T-helper 2 cell treated with Interferon-gamma antibody and Interleukin-4, amounts not matched to agents 5 μg/mL and 100 μg/mL, for 36 hours (primary cell): ENCODE results near the gene SH3RF3.

ENCODE experiments used
- DNase-seq: peaks from one replicate; pipeline ENCODE4 v3.0.0; 2021; ENCODE audit warnings: low spot score
- H3K27ac Mint-ChIP-seq: one replicate; pipeline ENCODE4 v1.8.0; 2021; ENCODE audit warnings: mild to moderate bottlenecking, mixed read lengths
- H3K27me3 Mint-ChIP-seq: one replicate; pipeline ENCODE4 v1.8.0; 2021; ENCODE audit warnings: low read depth, mixed read lengths
- H3K36me3 Mint-ChIP-seq: one replicate; pipeline ENCODE4 v1.8.0; 2021; ENCODE audit warnings: low read depth, mixed read lengths
- H3K4me1 Mint-ChIP-seq: one replicate; pipeline ENCODE4 v1.8.0; 2021; ENCODE audit warnings: low read depth, mixed read lengths
- H3K4me3 Mint-ChIP-seq: one replicate; pipeline ENCODE4 v1.8.0; 2022; ENCODE audit warnings: mild to moderate bottlenecking, moderate library complexity, mixed read lengths
- H3K9me3 Mint-ChIP-seq: one replicate; pipeline ENCODE4 v1.8.0; 2021; ENCODE audit warnings: mixed read lengths

SH3RF3 gene

DNA sequence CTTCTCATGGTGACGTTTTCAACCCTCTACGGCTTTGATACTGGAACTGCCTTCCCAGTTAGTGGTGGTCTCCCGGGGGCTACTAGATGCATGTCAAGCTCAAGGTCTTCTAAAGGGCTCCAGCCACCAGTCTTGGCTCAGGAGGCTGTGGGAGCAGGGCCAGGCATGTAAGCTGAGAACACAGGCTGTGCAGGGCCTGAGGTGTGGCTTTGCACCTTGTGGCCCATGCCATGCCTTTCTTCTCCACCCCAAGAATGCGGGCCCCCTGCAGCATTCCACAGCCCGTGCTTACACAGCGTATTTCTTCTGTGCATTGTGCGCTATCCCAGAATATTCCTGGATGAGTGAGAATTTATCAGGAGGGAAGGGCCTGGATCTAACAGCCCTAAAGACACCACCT lies 339.9 kb downstream of the SH3RF3 start:
- H3K4me1 Mint-ChIP-seq = peaks cover 2% of the 10 kb centered on the region
- no peaks in the 10 kb centered on the region for H3K36me3 Mint-ChIP-seq
- no peak overlapping the region for H3K4me3 Mint-ChIP-seq
- H3K27ac Mint-ChIP-seq = no peak overlapping the region
- no peak for DNase-seq
- no peaks in the 10 kb centered on the region for H3K9me3 Mint-ChIP-seq
- H3K27me3 Mint-ChIP-seq = peaks cover 3% of the 10 kb centered on the region

DNA sequence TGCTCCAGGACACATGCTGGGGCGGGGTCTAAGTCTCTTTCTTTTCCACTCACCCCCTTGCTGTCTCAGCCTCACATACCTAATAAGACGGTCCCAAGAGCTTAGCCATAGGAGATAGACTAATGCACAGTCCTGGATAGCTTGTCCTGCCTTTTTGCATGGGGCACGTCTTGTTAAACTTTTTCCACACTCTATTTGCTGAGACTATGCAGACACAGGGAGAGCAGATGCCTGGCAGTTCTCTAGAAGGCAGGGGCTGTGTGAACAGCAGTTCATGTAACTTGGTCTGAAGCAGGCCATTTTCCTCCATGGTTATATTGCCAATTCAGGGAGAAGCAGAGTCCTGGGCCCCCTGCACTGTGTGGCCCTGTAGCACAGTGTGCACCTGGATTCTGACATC lies 342.7 kb downstream of the SH3RF3 start:
- no peak for DNase-seq
- H3K27me3 Mint-ChIP-seq = peaks cover 2% of the 10 kb centered on the region
- no peak overlapping the region for H3K27ac Mint-ChIP-seq
- no peaks in the 10 kb centered on the region for H3K36me3 Mint-ChIP-seq
- H3K4me3 Mint-ChIP-seq = no peak overlapping the region
- H3K4me1 Mint-ChIP-seq = peaks cover 7% of the 10 kb centered on the region
- H3K9me3 Mint-ChIP-seq = no peaks in the 10 kb centered on the region

DNA sequence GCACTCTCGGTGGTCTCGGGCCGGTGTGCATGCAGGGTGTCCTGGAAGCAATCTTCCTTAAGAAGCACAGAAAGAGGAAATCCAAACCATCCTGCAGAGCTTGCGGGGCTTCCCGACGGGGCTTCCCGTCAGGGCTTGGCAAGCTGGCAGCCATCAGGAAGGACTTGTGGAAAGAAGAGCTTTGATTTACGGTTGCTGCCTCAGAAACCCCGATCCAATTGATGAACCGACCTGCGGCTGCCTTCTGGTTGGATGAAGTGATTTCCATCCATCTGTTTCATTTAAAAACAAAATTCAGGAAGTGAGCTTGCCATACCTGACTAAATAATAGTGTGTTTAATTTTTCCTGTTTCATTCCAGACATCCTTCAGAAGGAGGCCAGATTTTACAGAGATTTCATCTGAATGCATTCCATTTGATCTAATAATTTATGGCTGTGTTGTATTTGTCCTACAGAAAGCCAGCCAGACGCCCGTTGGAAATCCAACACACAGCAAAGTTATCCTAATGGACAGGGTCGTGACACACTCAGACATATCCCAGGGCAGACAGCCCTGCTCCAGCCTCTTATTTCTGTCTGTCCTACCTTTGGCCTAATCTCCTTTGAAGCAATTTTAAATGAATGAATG lies 343.4 kb downstream of the SH3RF3 start:
- H3K27me3 Mint-ChIP-seq = no peaks in the 10 kb centered on the region
- H3K27ac Mint-ChIP-seq = no peak overlapping the region
- H3K4me3 Mint-ChIP-seq = no peak overlapping the region

DNA sequence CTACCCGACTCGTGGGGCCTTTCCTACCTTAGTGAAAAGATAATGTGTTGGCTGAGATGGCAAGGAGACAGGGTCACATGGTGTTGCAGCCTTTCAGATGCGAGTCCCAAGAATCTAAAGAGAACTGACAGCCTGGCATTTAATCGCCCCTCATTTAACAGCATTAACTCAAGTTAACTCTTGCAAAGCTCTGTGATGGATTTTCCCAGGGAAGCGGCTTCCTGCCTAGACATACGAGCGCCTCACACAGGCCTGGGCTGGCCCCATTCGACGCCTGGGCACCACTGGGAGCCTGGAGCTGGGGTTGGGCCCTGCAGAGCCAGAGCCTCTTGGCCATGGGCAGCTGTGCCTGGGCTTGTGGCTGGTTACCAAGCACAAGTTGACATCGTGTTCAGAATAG lies 344.0 kb downstream of the SH3RF3 start:
- Mint-ChIP-seq H3K4me3 (no peak overlapping the region), H3K27ac (no peak overlapping the region), H3K36me3 (no peaks in the 10 kb centered on the region), H3K27me3 (no peaks in the 10 kb centered on the region), H3K9me3 (no peaks in the 10 kb centered on the region), H3K4me1 (peaks cover 7% of the 10 kb centered on the region)
- DNase-seq = no peak

More for the DNA sequence above, 343.4 kb downstream of the SH3RF3 start:
- no peaks in the 10 kb centered on the region for H3K9me3 Mint-ChIP-seq
- peaks cover 7% of the 10 kb centered on the region for H3K4me1 Mint-ChIP-seq
- no peak for DNase-seq
- H3K36me3 Mint-ChIP-seq = no peaks in the 10 kb centered on the region

DNA sequence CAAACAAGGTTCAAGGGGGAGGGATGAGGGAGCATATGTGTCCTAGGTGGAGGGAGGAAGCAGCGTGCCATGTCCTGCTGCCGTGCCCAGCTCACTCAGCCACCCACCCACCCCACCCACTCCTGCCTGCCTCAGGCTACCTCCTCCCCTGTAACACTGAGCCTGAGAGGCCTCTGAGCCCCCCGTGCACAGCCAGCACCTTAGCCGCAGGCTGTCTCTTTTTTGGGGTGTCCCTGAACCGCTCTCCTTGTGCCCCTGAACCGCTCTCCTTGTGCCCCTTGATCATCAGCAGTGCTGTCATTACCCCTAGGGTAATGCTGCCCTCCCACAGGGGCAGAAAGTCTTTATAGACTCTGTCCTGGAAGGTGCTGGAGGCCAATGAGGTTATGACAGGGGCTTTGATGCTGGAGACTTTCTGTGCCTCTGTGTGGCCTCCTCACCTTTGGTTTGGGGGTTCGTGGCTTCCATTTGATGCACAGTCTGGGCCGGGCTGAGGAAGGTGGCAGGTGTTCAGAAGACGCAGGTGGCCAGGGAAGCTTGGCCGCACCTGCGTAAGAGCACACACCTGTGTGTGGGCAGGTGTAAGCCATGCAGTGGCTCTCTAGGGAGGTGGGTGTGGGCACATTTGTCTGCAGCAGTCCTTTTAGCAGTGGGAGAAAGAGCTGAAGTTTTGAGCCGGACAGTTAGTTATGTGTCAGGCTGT lies 344.8 kb downstream of the SH3RF3 start:
- H3K36me3 Mint-ChIP-seq = no peaks in the 10 kb centered on the region
- H3K4me1 Mint-ChIP-seq = peaks cover 7% of the 10 kb centered on the region
- no peak overlapping the region for H3K27ac Mint-ChIP-seq
- DNase-seq = no peak
- H3K27me3 Mint-ChIP-seq = no peaks in the 10 kb centered on the region
- no peak overlapping the region for H3K4me3 Mint-ChIP-seq
- H3K9me3 Mint-ChIP-seq = no peaks in the 10 kb centered on the region

DNA sequence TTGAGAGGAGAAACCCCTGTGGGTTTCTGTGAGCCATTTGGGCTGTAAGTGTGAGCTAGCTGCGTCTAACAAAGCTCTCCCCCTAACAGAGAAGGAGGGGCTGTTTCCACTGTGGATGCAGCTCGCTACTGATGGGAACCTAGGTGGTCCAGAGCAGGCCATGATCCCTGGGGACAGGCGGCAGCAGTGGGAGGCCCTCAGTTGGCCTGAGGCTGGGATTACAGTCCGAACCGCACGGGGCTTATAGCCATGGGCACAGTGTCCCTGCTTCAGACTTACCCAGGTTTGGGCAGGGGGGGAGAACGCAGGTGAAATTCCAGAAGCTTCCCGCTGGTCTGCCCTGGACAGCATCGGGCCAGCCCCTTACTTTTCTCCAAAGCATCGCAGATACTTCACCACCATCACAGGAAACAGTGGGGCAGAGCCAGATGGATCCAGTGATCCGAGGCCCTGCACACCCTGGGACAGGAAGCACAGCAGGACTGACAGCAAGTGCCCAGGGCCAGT lies 345.4 kb downstream of the SH3RF3 start:
- Mint-ChIP-seq H3K27me3 (no peaks in the 10 kb centered on the region), H3K36me3 (no peaks in the 10 kb centered on the region), H3K4me1 (peaks cover 7% of the 10 kb centered on the region), H3K4me3 (no peak overlapping the region), H3K9me3 (no peaks in the 10 kb centered on the region), H3K27ac (no peak overlapping the region)
- no peak for DNase-seq

DNA sequence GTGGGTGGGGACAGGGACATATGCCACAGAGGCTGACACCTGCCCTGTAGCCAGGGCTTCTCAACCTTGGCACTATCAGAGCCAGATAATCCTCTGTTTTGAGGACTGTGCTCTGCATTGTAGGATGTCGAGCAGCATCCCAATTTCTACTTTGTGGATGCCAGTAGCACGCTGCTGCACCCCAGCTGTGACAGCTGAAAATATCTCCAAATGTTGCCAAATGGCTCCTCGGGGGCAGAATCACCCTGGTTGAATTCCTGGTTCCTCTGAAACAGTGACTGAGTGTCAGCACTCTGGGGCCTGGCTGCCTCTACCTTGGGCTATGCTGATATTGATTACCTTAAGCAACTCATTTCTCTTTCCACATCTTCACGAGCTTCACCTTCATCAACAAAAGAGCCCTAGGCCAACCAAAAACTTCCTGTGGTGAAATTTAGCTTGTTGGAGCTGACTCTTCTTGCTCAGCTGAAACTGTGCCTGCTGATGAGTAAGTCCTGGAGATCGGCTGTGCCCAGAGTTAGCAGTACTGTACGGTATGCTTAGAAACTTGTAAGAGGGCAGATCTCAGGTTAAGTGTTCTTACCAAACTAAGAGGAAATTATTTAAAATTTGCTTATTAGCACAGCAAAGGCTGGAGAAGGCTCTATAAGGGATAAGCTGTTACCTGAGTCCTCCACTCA lies 346.7 kb downstream of the SH3RF3 start:
- Mint-ChIP-seq H3K36me3 (no peaks in the 10 kb centered on the region), H3K4me1 (peaks cover 5% of the 10 kb centered on the region), H3K9me3 (no peaks in the 10 kb centered on the region), H3K4me3 (no peak overlapping the region), H3K27me3 (peaks cover under 1% of the 10 kb centered on the region), H3K27ac (no peak overlapping the region)
- DNase-seq = no peak

DNA sequence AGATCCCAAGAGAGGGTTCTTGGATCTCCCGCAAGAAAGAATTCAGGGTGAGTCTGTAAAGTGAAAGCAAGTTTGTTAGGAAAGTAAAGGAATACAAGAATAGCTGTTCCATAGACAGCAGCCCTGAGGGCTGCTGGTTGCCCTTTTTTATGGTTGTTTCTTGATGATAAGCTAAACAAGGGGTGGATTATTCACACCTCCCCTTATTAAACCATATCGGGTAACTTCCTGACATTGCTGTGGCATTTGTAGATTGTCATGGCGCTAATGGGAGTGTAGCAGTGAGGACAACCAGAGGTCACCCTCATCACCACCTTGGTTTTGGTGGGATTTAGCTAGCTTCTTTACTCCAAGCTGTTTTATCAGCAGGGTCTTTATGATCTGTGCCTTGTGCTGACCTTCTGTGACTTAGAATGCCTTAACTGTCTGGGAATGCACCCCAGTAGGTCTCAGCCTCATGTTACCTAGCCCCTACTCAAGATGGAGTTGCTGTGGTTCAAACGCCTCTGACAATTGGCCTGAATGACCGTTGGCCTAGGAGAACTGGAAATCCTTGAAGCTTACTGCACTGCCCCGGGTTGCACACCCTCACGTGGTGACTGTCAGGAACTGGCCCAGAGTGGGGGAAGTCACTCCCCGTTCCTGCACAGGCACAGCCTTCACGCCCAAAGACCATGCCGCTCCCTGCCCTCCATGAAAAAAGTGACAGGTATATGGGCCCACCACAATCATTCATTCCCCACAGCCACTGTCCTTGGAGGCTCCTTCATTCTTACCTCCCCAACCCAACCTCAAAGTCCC lies 347.8 kb downstream of the SH3RF3 start:
- Mint-ChIP-seq H3K4me1 (peaks cover 5% of the 10 kb centered on the region), H3K9me3 (no peaks in the 10 kb centered on the region), H3K36me3 (no peaks in the 10 kb centered on the region), H3K4me3 (no peak overlapping the region), H3K27ac (no peak overlapping the region), H3K27me3 (peaks cover 2% of the 10 kb centered on the region)
- no peak for DNase-seq

DNA sequence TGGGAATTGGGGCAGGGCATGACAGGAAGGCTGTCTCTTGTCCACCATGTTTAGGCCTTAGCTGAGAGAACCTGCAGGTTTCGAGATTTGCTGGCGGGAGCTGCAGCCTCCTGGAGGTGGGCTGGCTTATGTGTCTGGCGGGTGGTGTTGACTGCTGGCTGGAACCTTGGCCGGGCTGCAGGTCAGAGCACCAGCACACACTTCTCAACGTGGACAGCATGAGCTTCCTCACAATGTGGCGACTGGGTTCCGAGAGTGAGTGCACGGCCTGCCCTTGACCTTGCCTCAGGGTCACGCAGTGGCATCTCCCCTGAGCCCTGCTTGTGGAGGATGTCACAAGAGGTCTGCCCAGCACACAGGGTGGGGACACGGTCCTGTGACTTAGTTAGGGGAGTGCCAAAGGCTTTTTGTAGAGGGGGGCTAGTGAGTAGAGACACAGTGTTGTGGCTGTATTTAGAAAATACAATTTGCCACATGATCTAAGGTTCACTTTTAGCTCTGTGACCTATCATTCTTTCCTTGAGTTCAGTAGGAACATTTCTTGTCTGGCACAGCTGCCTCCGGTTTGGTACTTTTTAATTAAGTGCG lies 350.0 kb downstream of the SH3RF3 start:
- H3K27ac Mint-ChIP-seq = no peak overlapping the region
- H3K9me3 Mint-ChIP-seq = no peaks in the 10 kb centered on the region
- no peaks in the 10 kb centered on the region for H3K36me3 Mint-ChIP-seq
- peaks cover 4% of the 10 kb centered on the region for H3K27me3 Mint-ChIP-seq
- peaks cover 5% of the 10 kb centered on the region for H3K4me1 Mint-ChIP-seq
- H3K4me3 Mint-ChIP-seq = no peak overlapping the region
- no peak for DNase-seq

DNA sequence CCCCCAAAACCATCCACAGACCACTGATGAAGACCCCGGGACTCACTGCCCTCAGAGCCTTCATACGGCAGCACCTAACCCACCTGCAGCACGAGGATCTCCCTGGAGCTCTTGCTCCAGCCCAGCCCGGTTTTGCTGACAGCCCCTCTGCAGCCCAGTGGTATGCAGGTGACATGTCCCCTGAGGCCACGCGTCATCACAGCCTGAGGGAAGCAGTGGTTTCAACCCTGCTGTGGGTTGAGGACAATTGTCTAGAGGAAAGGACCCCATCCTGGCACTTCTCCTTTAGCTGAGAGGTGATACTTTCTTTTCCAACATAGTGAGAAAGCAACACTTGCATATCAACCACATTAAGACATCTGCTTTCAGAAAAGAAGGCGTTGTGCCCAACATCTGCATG lies 350.8 kb downstream of the SH3RF3 start:
- no peak overlapping the region for H3K4me3 Mint-ChIP-seq

DNA sequence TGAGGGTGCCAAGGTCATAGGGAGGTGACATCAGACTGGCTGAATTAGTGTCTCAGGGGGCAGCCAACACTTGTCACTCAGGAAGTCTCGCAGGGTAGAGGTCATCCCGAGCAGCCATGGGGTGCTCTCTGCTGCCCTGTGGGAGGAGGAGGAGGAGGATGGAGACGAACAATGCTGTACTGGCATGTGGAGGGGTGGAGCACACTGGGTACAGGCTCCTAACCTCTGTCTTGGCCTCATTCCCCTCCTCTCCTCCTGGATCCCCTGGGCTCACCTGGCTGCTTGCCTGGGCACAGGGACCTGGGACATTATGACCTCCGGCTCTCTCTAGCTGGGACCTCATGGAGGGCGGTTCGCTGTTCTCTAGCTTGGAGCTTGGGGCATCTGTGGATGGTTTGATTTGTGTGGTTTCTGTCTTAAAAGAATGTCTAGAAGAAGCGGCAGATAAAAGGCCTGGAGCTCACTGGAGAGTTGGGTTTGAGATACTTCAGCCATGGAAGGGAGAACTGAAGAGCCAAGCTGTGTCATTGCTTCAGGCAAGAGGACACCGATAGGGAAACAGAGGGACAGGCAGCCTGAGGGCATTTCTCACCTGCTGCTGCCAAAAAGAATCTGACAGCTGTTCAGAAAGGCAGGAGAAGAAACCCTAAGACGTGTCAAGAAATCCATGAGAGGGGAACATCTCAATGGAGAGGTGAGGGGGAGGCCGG lies 351.6 kb downstream of the SH3RF3 start:
- no peak for DNase-seq
- no peaks in the 10 kb centered on the region for H3K9me3 Mint-ChIP-seq
- H3K36me3 Mint-ChIP-seq = no peaks in the 10 kb centered on the region
- peaks cover 5% of the 10 kb centered on the region for H3K4me1 Mint-ChIP-seq
- H3K27ac Mint-ChIP-seq = no peak overlapping the region
- H3K27me3 Mint-ChIP-seq = peaks cover 5% of the 10 kb centered on the region
- H3K4me3 Mint-ChIP-seq = no peak overlapping the region

More for the DNA sequence above, 350.8 kb downstream of the SH3RF3 start:
- Mint-ChIP-seq H3K27me3 (peaks cover 4% of the 10 kb centered on the region), H3K9me3 (no peaks in the 10 kb centered on the region), H3K36me3 (no peaks in the 10 kb centered on the region), H3K27ac (no peak overlapping the region), H3K4me1 (peaks cover 5% of the 10 kb centered on the region)
- no peak for DNase-seq

DNA sequence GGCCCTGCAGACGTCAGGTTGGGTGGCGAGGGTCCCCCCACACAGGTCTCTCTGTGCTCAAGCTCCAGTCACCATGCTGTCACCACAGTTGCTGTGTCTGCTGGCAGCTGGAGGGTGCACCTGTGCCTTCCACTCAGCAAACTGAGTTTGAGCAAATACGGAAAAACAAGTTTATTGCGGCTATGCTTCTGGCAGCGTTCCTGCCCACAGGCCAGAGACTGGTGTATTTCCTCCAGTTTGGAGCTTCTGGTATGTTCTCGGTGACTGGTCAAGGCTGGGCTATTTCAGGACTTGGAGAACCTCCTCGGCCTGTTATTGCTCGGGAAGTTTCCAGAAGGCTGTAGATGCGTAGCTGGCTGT lies 352.2 kb downstream of the SH3RF3 start:
- Mint-ChIP-seq H3K4me1 (no peaks in the 10 kb centered on the region), H3K27me3 (peaks cover 10% of the 10 kb centered on the region), H3K9me3 (no peaks in the 10 kb centered on the region), H3K4me3 (no peak overlapping the region), H3K27ac (no peak overlapping the region), H3K36me3 (no peaks in the 10 kb centered on the region)
- DNase-seq = no peak

DNA sequence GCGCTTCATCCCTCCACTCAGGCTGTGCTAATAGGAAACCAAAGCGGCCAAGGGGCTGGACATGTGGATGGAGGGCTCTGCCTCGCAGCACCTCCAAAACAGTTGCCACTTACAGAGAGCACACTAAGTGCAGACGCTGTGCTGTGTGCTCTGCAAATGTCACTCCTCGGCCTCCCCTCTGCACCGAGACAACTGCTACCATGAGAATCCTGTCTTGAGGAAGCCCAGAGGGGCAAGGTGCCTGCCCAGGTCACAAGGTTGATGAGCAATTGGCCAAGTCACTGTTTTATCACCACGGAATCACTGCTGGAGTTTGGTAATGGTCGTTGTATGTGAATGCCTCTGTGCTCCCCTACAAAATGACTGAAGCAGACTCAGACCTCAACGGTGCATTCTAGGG lies 352.6 kb downstream of the SH3RF3 start:
- DNase-seq = no peak
- H3K9me3 Mint-ChIP-seq = no peaks in the 10 kb centered on the region
- H3K27ac Mint-ChIP-seq = no peak overlapping the region
- no peaks in the 10 kb centered on the region for H3K4me1 Mint-ChIP-seq
- no peaks in the 10 kb centered on the region for H3K36me3 Mint-ChIP-seq
- no peak overlapping the region for H3K4me3 Mint-ChIP-seq
- peaks cover 11% of the 10 kb centered on the region for H3K27me3 Mint-ChIP-seq
